H1 (cell line): Measurements from ENCODE around the gene ATP5PB. TPM values are rescaled to one million over a fixed set of nuclear protein-coding genes. Genes with fewer than 3 reads are reported as not detected.

ENCODE experiments used
- CTCF ChIA-PET: fragments of 300-600 bp; sonication (Branson Sonifier 250); formaldehyde crosslinking; loops from one replicate; lab custom pipeline; 2021; ENCODE audit not compliant: partially characterized antibody; lab: Charles Lee
- POLR2A ChIA-PET: fragments of 300-600 bp; sonication (Branson Sonifier 250); formaldehyde crosslinking; loops from one replicate; lab custom pipeline; 2021; ENCODE audit warnings: inconsistent platforms; ENCODE audit not compliant: partially characterized antibody; lab: Charles Lee
- DNase-seq, 2 experiments: peaks; one replicate each; pipeline versions ENCODE4 v3.0.0 to v3.0.0-alpha.2; 2010 to 2022; ENCODE audit warnings: low spot score in 2 of 2, low read depth in 1 of 2, mixed read lengths in 1 of 2
- FAIRE-seq: peaks from 2 replicates; lab custom pipeline; 2011; peaks lifted over from hg19 to GRCh38; lab: Jason Lieb, UNC
- H2AFZ ChIP-seq: 2 replicates; pipeline ENCODE4 v1.8.1; 2012; ENCODE audit warnings: low read length, inconsistent platforms
- H2AK5ac ChIP-seq: 2 replicates; pipeline ENCODE4 v1.6.1; 2013; ENCODE audit warnings: low read depth, low read length
- H2BK120ac ChIP-seq: replicated peaks from 2 replicates; pipeline ENCODE3; 2013; ENCODE audit warnings: low read depth, low read length, inconsistent platforms
- H2BK12ac ChIP-seq: 2 replicates; pipeline ENCODE4 v1.6.1; 2013; ENCODE audit warnings: low read depth, low read length
- H2BK15ac ChIP-seq: 2 replicates; pipeline ENCODE4 v1.6.1; 2013; ENCODE audit warnings: low read length
- H2BK20ac ChIP-seq: 2 replicates; pipeline ENCODE4 v1.6.1; 2013; ENCODE audit warnings: low read length
- H2BK5ac ChIP-seq: 2 replicates; pipeline ENCODE4 v1.6.1; 2013; ENCODE audit warnings: low read depth, low read length
- H3K14ac ChIP-seq: 2 replicates; pipeline ENCODE4 v1.6.1; 2013; ENCODE audit warnings: inconsistent platforms; ENCODE audit not compliant: insufficient read length
- H3K18ac ChIP-seq: 2 replicates; pipeline ENCODE4 v1.6.1; 2013; ENCODE audit warnings: low read length; ENCODE audit errors: extremely low read depth
- H3K23ac ChIP-seq: 2 replicates; pipeline ENCODE4 v1.6.1; 2013; ENCODE audit warnings: inconsistent platforms; ENCODE audit not compliant: insufficient read length
- H3K23me2 ChIP-seq: 2 replicates; pipeline ENCODE4 v1.6.1; 2013; ENCODE audit warnings: low read depth, low read length
- H3K27ac ChIP-seq: 2 replicates; pipeline ENCODE4 v1.6.1; 2011; ENCODE audit warnings: low read depth, low read length, inconsistent platforms
- H3K27me3 ChIP-seq, 4 experiments: replicated peaks in 1 of 4; 1 replicate in 1 of 4; 2 replicates in 3 of 4; pipeline versions ENCODE4 v1.6.1 to v1.8.1; 2011 to 2013; ENCODE audit warnings: low read length in 3 of 4, mild to moderate bottlenecking in 3 of 4, inconsistent platforms in 2 of 4, mixed read lengths in 2 of 4, moderate library complexity in 1 of 4; ENCODE audit not compliant: control insufficient read depth in 3 of 4, insufficient read depth in 3 of 4; ENCODE audit errors: extremely low read depth in 1 of 4
- H3K36me3 ChIP-seq, 4 experiments: 2 replicates each; pipeline versions ENCODE4 v1.6.1 to v1.8.1; 2011 to 2013; ENCODE audit warnings: mild to moderate bottlenecking in 4 of 4, low read length in 3 of 4, moderate library complexity in 2 of 4, control low read depth in 1 of 4, inconsistent platforms in 1 of 4; ENCODE audit not compliant: insufficient read depth in 4 of 4, control insufficient read depth in 2 of 4
- H3K4ac ChIP-seq: replicated peaks from 2 replicates; pipeline ENCODE3; 2013; ENCODE audit warnings: low read length, low read depth, mixed read lengths, inconsistent platforms; ENCODE audit not compliant: insufficient read length
- H3K4me1 ChIP-seq, 4 experiments: replicated peaks in 1 of 4; 1 replicate in 1 of 4; 2 replicates in 3 of 4; pipeline versions ENCODE4 v1.6.1 to v1.8.1; 2011 to 2013; ENCODE audit warnings: low read length in 3 of 4, inconsistent platforms in 2 of 4, mixed read lengths in 1 of 4; ENCODE audit not compliant: insufficient read depth in 4 of 4, control insufficient read depth in 3 of 4
- H3K4me2 ChIP-seq, 2 experiments: 2 replicates each; pipeline versions ENCODE4 v1.6.1 to v1.8.1; 2011 to 2013; ENCODE audit warnings: low read depth in 2 of 2, low read length in 2 of 2, control low read depth in 1 of 2, inconsistent platforms in 1 of 2, mild to moderate bottlenecking in 1 of 2; ENCODE audit not compliant: insufficient read depth in 1 of 2
- H3K4me3 ChIP-seq, 4 experiments: fragments of 200-600, 300-600 bp in 1 of 4; sonication (generic), shearing (Covaris generic), sonication (Bioruptor Twin) in 1 of 4; 2 replicates each; pipeline versions ENCODE4 v1.5.1 to v1.8.1; 2011 to 2016; ENCODE audit warnings: low read length in 4 of 4, low read depth in 3 of 4, control low read depth in 2 of 4, inconsistent platforms in 2 of 4, mild to moderate bottlenecking in 2 of 4, mixed read lengths in 1 of 4, moderate library complexity in 1 of 4; ENCODE audit not compliant: insufficient read depth in 2 of 4; ENCODE audit errors: extremely low read depth in 1 of 4
- H3K56ac ChIP-seq: replicated peaks from 2 replicates; pipeline ENCODE3; 2013; ENCODE audit warnings: low read depth, mild to moderate bottlenecking, mixed read lengths, low read length, inconsistent platforms; ENCODE audit not compliant: insufficient read length
- H3K79me1 ChIP-seq: 2 replicates; pipeline ENCODE4 v1.6.1; 2013; ENCODE audit warnings: low read depth, low read length, control low read depth
- H3K79me2 ChIP-seq, 2 experiments: 2 replicates each; pipeline versions ENCODE4 v1.6.1 to v1.8.1; 2012 to 2013; ENCODE audit warnings: low read length in 2 of 2, mild to moderate bottlenecking in 2 of 2, inconsistent platforms in 1 of 2; ENCODE audit not compliant: insufficient read depth in 2 of 2, control insufficient read depth in 1 of 2
- H3K9ac ChIP-seq, 4 experiments: replicated peaks in 1 of 4; 1 replicate in 1 of 4; 2 replicates in 3 of 4; pipeline versions ENCODE4 v1.6.1 to v1.8.1; 2011 to 2013; ENCODE audit warnings: low read depth in 3 of 4, low read length in 3 of 4, control low read depth in 2 of 4, mild to moderate bottlenecking in 2 of 4, moderate library complexity in 2 of 4, inconsistent platforms in 1 of 4; ENCODE audit errors: extremely low read depth in 1 of 4
- H3K9me3 ChIP-seq, 2 experiments: 2 replicates each; pipeline versions ENCODE4 v1.6.1 to v1.8.1; 2012 to 2013; ENCODE audit warnings: mild to moderate bottlenecking in 2 of 2, moderate library complexity in 2 of 2, control low read depth in 1 of 2, inconsistent platforms in 1 of 2, low read depth in 1 of 2, low read length in 1 of 2, mixed read lengths in 1 of 2; ENCODE audit not compliant: insufficient read depth in 2 of 2
- H4K20me1 ChIP-seq, 2 experiments: replicated peaks in 1 of 2; 2 replicates each; pipeline versions ENCODE3 to v1.8.1; 2011 to 2013; ENCODE audit warnings: inconsistent platforms in 2 of 2, low read length in 2 of 2, mild to moderate bottlenecking in 1 of 2; ENCODE audit not compliant: insufficient read depth in 2 of 2, control insufficient read depth in 1 of 2
- H4K5ac ChIP-seq: 2 replicates; pipeline ENCODE4 v1.6.1; 2013; ENCODE audit warnings: low read length, low read depth, mixed read lengths, inconsistent platforms; ENCODE audit not compliant: insufficient read length
- H4K8ac ChIP-seq: 2 replicates; pipeline ENCODE4 v1.8.0; 2013; ENCODE audit warnings: mild to moderate bottlenecking, moderate library complexity, low read length, inconsistent platforms; ENCODE audit not compliant: insufficient read depth; ENCODE audit errors: extremely low read depth
- H4K91ac ChIP-seq: replicated peaks from 2 replicates; pipeline ENCODE3; 2013; ENCODE audit warnings: low read length, mixed read lengths, inconsistent platforms; ENCODE audit not compliant: insufficient read length
- CBX5 ChIP-seq: fragments of 300-800, 300-1000 bp; sonication (generic); IDR thresholded peaks from 2 replicates; pipeline ENCODE4 v1.7.1; 2016; ENCODE audit warnings: antibody characterized with exemption, low read length, low read depth
- CHD1 ChIP-seq: IDR thresholded peaks from 2 replicates; pipeline ENCODE4 v1.6.1; 2012; ENCODE audit warnings: low read depth, low read length, improper control_type of control experiment
- CREB1 ChIP-seq: IDR thresholded peaks from 2 replicates; pipeline ENCODE4 v1.6.1; 2012; ENCODE audit warnings: inconsistent platforms
- E2F6 ChIP-seq: IDR thresholded peaks from 2 replicates; pipeline ENCODE4 v1.6.1; 2012; ENCODE audit warnings: inconsistent platforms
- EGR1 ChIP-seq: IDR thresholded peaks from 2 replicates; pipeline ENCODE4 v1.6.1; 2011; ENCODE audit warnings: low read depth, low read length, borderline replicate concordance
- EZH2 ChIP-seq: fragments of 200-600 bp; sonication (generic); IDR thresholded peaks from 2 replicates; pipeline ENCODE4 v1.7.1; 2012; ENCODE audit warnings: low read depth, mild to moderate bottlenecking, moderate library complexity, low read length, inconsistent platforms; ENCODE audit not compliant: severe bottlenecking
- GTF2F1 ChIP-seq: IDR thresholded peaks from 2 replicates; pipeline ENCODE4 v1.6.1; 2012; ENCODE audit warnings: low read depth, low read length, improper control_type of control experiment, borderline replicate concordance
- HDAC6 ChIP-seq: IDR thresholded peaks from one replicate; pipeline ENCODE4 v1.7.1; 2012; ENCODE audit warnings: low read depth, mild to moderate bottlenecking, inconsistent platforms, low read length, moderate library complexity
- POLR2A ChIP-seq, 2 experiments: IDR thresholded peaks; 1 replicate in 1 of 2; 2 replicates in 1 of 2; pipeline ENCODE4 v1.6.1; 2011; ENCODE audit warnings: low read depth in 2 of 2, low read length in 2 of 2, mild to moderate bottlenecking in 2 of 2; ENCODE audit errors: control extremely low read depth in 1 of 2
- POLR2AphosphoS5 ChIP-seq: IDR thresholded peaks from 2 replicates; pipeline ENCODE4 v1.6.1; 2011; ENCODE audit warnings: low read depth, low read length
- RXRA ChIP-seq: IDR thresholded peaks from 2 replicates; pipeline ENCODE4 v1.6.1; 2011; ENCODE audit warnings: low read depth, mild to moderate bottlenecking, low read length, moderate library complexity; ENCODE audit not compliant: insufficient read depth
- SIX5 ChIP-seq: IDR thresholded peaks from 2 replicates; pipeline ENCODE4 v1.6.1; 2011; ENCODE audit warnings: mild to moderate bottlenecking, low read depth, low read length
- SP1 ChIP-seq: IDR thresholded peaks from 2 replicates; pipeline ENCODE4 v1.6.1; 2011; ENCODE audit warnings: low read depth, low read length
- TAF7 ChIP-seq: optimal IDR thresholded peaks from 2 replicates; pipeline ENCODE3; 2011; ENCODE audit warnings: low read depth, mild to moderate bottlenecking, inconsistent platforms, low read length, moderate library complexity, borderline replicate concordance
- YY1 ChIP-seq: IDR thresholded peaks from 2 replicates; pipeline ENCODE4 v1.6.1; 2011; ENCODE audit warnings: low read depth, mild to moderate bottlenecking, low read length
- WGBS, 2 experiments: shearing (Covaris generic) in 1 of 2; methylation state at CpG; one replicate each; pipeline versions ENCODE4 v1.1.6 to v1.1.7; 2013 to 2015; ENCODE audit warnings: low lambda C conversion rate in 2 of 2, mixed read lengths in 2 of 2, inconsistent platforms in 1 of 2, low coverage in 1 of 2, missing lambda C conversion rate in 1 of 2; ENCODE audit not compliant: insufficient replicate concordance in 2 of 2, insufficient coverage in 1 of 2, insufficient read length in 1 of 2; ENCODE audit errors: extremely low coverage in 1 of 2, missing lambda C conversion rate in 1 of 2; 5-methylcytosine and 5-hydroxymethylcytosine counted together
- polyA plus RNA-seq, 7 experiments: library from polyadenylated mRNA; depleted of rRNA in 3 of 7; stranded (reverse) in 5 of 7; unstranded in 2 of 7; fragments of >200 nt in 5 of 7; fragments of 200-250 nt in 2 of 7; gene quantifications; 1 replicate in 5 of 7; 2 replicates in 1 of 7; 4 replicates in 1 of 7; pipeline versions ENCODE4 v1.2.1 to v1.2.3, GENCODE V29; 2011 to 2013; ENCODE audit warnings: missing spikeins in 2 of 7, mixed read lengths in 2 of 7
- total RNA-seq: library from RNA; stranded (reverse); fragmentation: NEBNext Ultra II Directional; extraction: Animal tissue kit (Norgen Biotek cat#: 25700); gene quantifications from 2 replicates; pipeline ENCODE4 v1.2.1, GENCODE V29; 2021

The ATP5PB gene
- total and polyA plus RNA-seq, 2 of the 8 experiments (the other 6 are each of a cell fraction or from before 2014, with no cell fraction given) = 232 to 262 TPM

GRCh38 chr1:111452581-111452980 is 3.3 kb downstream of the ATP5PB start:
- H3K79me2 ChIP-seq = peaks cover 0 to 49% of the 10 kb centered on the region in 2 experiments
- H3K14ac ChIP-seq = no peak overlapping the region
- H2AFZ ChIP-seq = no peak overlapping the region
- no peak overlapping the region for H2BK15ac ChIP-seq
- DNase-seq (no peak), FAIRE-seq (no peak)
- H3K23ac ChIP-seq = no peak overlapping the region
- H3K27me3 ChIP-seq = no peaks in the 10 kb centered on the region
- no peak overlapping the region for H4K8ac ChIP-seq
- H3K27ac ChIP-seq = no peak overlapping the region
- no peak overlapping the region for H2BK12ac ChIP-seq
- peaks cover 0 to 6% of the 10 kb centered on the region in 2 experiments for H4K20me1 ChIP-seq
- H3K18ac ChIP-seq = no peak overlapping the region
- H2BK120ac ChIP-seq = no peak overlapping the region
- H3K23me2 ChIP-seq = peaks cover 3% of the 10 kb centered on the region
- no peak overlapping the region for H4K5ac ChIP-seq
- no peak overlapping the region for H2AK5ac ChIP-seq
- no peak overlapping the region for H3K4ac ChIP-seq
- H2BK5ac ChIP-seq = no peak overlapping the region
- H3K9me3 ChIP-seq = no peaks in the 10 kb centered on the region
- no peak overlapping the region for H3K9ac ChIP-seq
- H2BK20ac ChIP-seq = no peak overlapping the region
- 89% methylated on average over 3 of the region's 3 CpGs; no CpG with 5 or more reads in 1 of the 2 experiments for WGBS, 2 experiments
- peaks cover 5 to 34% (median 17%) of the 10 kb centered on the region in 4 experiments; a peak in 7 of 8 replicates for H3K36me3 ChIP-seq
- H3K79me1 ChIP-seq = peaks cover 2% of the 10 kb centered on the region; the same call in 1 of the 2 replicates
- no peak overlapping the region for H3K4me2 ChIP-seq
- ChIA-PET POLR2A (interaction anchor here (3.3 kb wide), 1 partner anchor 10 kb away, joined by 13 read pairs; no protein-coding TSS in a partner anchor), CTCF (interaction anchor here (1.0 to 2.3 kb wide), 3 partner anchors 10 to 282 kb away, joined by 3 to 8 read pairs (median 3); no protein-coding TSS in a partner anchor)
- no peak overlapping the region for H4K91ac ChIP-seq
- H3K56ac ChIP-seq = no peak overlapping the region
- no peak overlapping the region for H3K4me3 ChIP-seq
- H3K4me1 ChIP-seq = peaks cover 0 to 2% (median 1%) of the 10 kb centered on the region in 4 experiments; a peak in 3 of 7 replicates
- TF ChIP-seq RXRA (no peak), SIX5 (no peak), TAF7 (no peak), CREB1 (no peak), CHD1 (no peak), SP1 (no peak), EGR1 (no peak), HDAC6 (no peak), GTF2F1 (no peak), CBX5 (no peak), POLR2AphosphoS5 (no peak), E2F6 (no peak), YY1 (no peak), EZH2 (no peak), POLR2A (IDR thresholded peaks at IDR 0.05; ENCODE audit: control extremely low read depth in 1 of 2, low read depth in 2 of 2, low read length in 2 of 2) (no peak)
